Ishikawa (cell line): ENCODE results near the gene IL1A.

Experiments
- EGR1 ChIP-seq: IDR thresholded peaks from 2 replicates; pipeline ENCODE4 v1.6.1; 2012
- FOXM1 ChIP-seq: IDR thresholded peaks from 2 replicates; pipeline ENCODE4 v1.6.1; 2012; ENCODE audit warnings: low read depth, borderline replicate concordance
- TCF12 ChIP-seq: IDR thresholded peaks from 2 replicates; pipeline ENCODE4 v1.6.1; 2012; ENCODE audit warnings: low read depth
- USF1 ChIP-seq: IDR thresholded peaks from 2 replicates; pipeline ENCODE4 v1.6.1; 2012
- TF ChIP-seq, protein P1 (sequence below): IDR thresholded peaks from 2 replicates; pipeline ENCODE4 v1.6.1; 2012
- TF ChIP-seq, protein P2 (sequence below): IDR thresholded peaks from 2 replicates; pipeline ENCODE4 v1.6.1; 2012; ENCODE audit warnings: low read depth, mild to moderate bottlenecking

GRCh38 chr2:112814278-112814677 is 30.0 kb upstream of the IL1A start:
- TF ChIP-seq, protein P1, sequence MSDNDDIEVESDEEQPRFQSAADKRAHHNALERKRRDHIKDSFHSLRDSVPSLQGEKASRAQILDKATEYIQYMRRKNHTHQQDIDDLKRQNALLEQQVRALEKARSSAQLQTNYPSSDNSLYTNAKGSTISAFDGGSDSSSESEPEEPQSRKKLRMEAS, result no peak
- no peak for TF ChIP-seq EGR1
- TF ChIP-seq TCF12, result no peak
- TF ChIP-seq FOXM1, result no peak
- TF ChIP-seq USF1, result no peak
- TF ChIP-seq, protein P2, sequence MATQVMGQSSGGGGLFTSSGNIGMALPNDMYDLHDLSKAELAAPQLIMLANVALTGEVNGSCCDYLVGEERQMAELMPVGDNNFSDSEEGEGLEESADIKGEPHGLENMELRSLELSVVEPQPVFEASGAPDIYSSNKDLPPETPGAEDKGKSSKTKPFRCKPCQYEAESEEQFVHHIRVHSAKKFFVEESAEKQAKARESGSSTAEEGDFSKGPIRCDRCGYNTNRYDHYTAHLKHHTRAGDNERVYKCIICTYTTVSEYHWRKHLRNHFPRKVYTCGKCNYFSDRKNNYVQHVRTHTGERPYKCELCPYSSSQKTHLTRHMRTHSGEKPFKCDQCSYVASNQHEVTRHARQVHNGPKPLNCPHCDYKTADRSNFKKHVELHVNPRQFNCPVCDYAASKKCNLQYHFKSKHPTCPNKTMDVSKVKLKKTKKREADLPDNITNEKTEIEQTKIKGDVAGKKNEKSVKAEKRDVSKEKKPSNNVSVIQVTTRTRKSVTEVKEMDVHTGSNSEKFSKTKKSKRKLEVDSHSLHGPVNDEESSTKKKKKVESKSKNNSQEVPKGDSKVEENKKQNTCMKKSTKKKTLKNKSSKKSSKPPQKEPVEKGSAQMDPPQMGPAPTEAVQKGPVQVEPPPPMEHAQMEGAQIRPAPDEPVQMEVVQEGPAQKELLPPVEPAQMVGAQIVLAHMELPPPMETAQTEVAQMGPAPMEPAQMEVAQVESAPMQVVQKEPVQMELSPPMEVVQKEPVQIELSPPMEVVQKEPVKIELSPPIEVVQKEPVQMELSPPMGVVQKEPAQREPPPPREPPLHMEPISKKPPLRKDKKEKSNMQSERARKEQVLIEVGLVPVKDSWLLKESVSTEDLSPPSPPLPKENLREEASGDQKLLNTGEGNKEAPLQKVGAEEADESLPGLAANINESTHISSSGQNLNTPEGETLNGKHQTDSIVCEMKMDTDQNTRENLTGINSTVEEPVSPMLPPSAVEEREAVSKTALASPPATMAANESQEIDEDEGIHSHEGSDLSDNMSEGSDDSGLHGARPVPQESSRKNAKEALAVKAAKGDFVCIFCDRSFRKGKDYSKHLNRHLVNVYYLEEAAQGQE, result no peak
